GM23338 (cell line): ENCODE data around the gene CEP131. TPM values are rescaled to one million over a fixed set of nuclear protein-coding genes. Genes with fewer than 3 reads are reported as not detected.

ENCODE experiments used
- ATAC-seq: fragments of 200-7000 bp; cut with Tn5 transposase; 3 replicates; pipeline ENCODE4 v1.9.1; 2020
- DNase-seq: peaks from one replicate; pipeline ENCODE4 v3.0.0-alpha.2; 2015; ENCODE audit warnings: low spot score
- H2AFZ ChIP-seq: fragments of 200-600 bp; sonication (generic); 2 replicates; pipeline ENCODE4 v1.8.0; 2016; ENCODE audit warnings: antibody characterized with exemption, mild to moderate bottlenecking, moderate library complexity
- H3F3A ChIP-seq: fragments of 200-600 bp; sonication (generic); replicated peaks from 2 replicates; pipeline ENCODE4 v1.8.0; 2017; ENCODE audit warnings: antibody characterized with exemption, mixed run types, low read depth
- H3K27ac ChIP-seq: fragments of 200-600 bp; sonication (generic); 2 replicates; pipeline ENCODE4 v1.6.1; 2016; ENCODE audit warnings: low read depth
- H3K27me3 ChIP-seq: fragments of 200-600 bp; sonication (generic); 2 replicates; pipeline ENCODE4 v1.8.0; 2016; ENCODE audit warnings: mild to moderate bottlenecking, mixed run types, moderate library complexity; ENCODE audit not compliant: insufficient read depth
- H3K36me3 ChIP-seq: fragments of 200-600 bp; sonication (generic); 2 replicates; pipeline ENCODE4 v1.8.0; 2016; ENCODE audit warnings: mild to moderate bottlenecking; ENCODE audit not compliant: insufficient read depth
- H3K4me1 ChIP-seq: fragments of 200-600 bp; sonication (generic); 2 replicates; pipeline ENCODE4 v1.8.0; 2016; ENCODE audit warnings: mild to moderate bottlenecking, moderate library complexity; ENCODE audit not compliant: insufficient read depth
- H3K4me2 ChIP-seq: fragments of 200-600 bp; sonication (generic); 2 replicates; pipeline ENCODE4 v1.7.1; 2017; ENCODE audit warnings: mixed run types
- H3K4me3 ChIP-seq: fragments of 200-600 bp; sonication (generic); 2 replicates; pipeline ENCODE4 v1.6.1; 2016; ENCODE audit warnings: mixed run types
- H3K79me2 ChIP-seq: fragments of 200-600 bp; sonication (generic); replicated peaks from 2 replicates; pipeline ENCODE4 v1.8.0; 2017; ENCODE audit warnings: mild to moderate bottlenecking; ENCODE audit not compliant: insufficient read depth
- H3K9me2 ChIP-seq: fragments of 200-600 bp; sonication (generic); 2 replicates; pipeline ENCODE4 v1.8.0; 2017; ENCODE audit not compliant: insufficient read depth
- H4K20me1 ChIP-seq: fragments of 200-600 bp; sonication (generic); replicated peaks from 2 replicates; pipeline ENCODE4 v1.8.0; 2017; ENCODE audit warnings: mild to moderate bottlenecking; ENCODE audit not compliant: insufficient read depth
- H3K27ac Mint-ChIP-seq: 2 replicates; pipeline ENCODE4 v1.8.0; 2020; ENCODE audit warnings: inconsistent platforms, mild to moderate bottlenecking, moderate library complexity, mixed read lengths
- H3K27me3 Mint-ChIP-seq: 3 replicates; pipeline ENCODE4 v1.8.0; 2022; ENCODE audit warnings: low read depth, mild to moderate bottlenecking, moderate library complexity, mixed read lengths, inconsistent platforms; ENCODE audit not compliant: insufficient read depth, poor library complexity
- H3K36me3 Mint-ChIP-seq: 3 replicates; pipeline ENCODE4 v1.8.0; 2021; ENCODE audit warnings: low read depth, mild to moderate bottlenecking, inconsistent platforms, moderate library complexity, mixed read lengths
- H3K4me1 Mint-ChIP-seq: 3 replicates; pipeline ENCODE4 v1.8.0; 2020; ENCODE audit warnings: mild to moderate bottlenecking, inconsistent platforms, mixed read lengths
- H3K4me3 Mint-ChIP-seq: 3 replicates; pipeline ENCODE4 v1.8.0; 2021; ENCODE audit warnings: moderate library complexity, mild to moderate bottlenecking, inconsistent platforms, mixed read lengths
- H3K9me3 Mint-ChIP-seq: 3 replicates; pipeline ENCODE4 v1.8.0; 2020; ENCODE audit warnings: moderate library complexity, mild to moderate bottlenecking, inconsistent platforms, mixed read lengths
- CREB1 ChIP-seq: fragments of 250-450 bp; sonication (Bioruptor Pico); IDR thresholded peaks from 2 replicates; pipeline ENCODE4 v1.5.0; 2020; ENCODE audit warnings: low read depth, mild to moderate bottlenecking, moderate library complexity
- CTCF ChIP-seq, 2 experiments: fragments of 200-600 bp in 1 of 2; sonication (generic) in 1 of 2; conservative IDR thresholded peaks; 2 replicates each; pipeline versions ENCODE4 v1.5.1 to v1.6.1; 2016 to 2017; ENCODE audit warnings: antibody characterized with exemption in 2 of 2, low read depth in 2 of 2, mild to moderate bottlenecking in 2 of 2, moderate library complexity in 1 of 2
- ETS1 ChIP-seq: IDR thresholded peaks from 2 replicates; pipeline ENCODE4 v1.6.1; 2016; ENCODE audit warnings: antibody characterized with exemption
- EZH2 ChIP-seq: fragments of 200-600 bp; sonication (generic); IDR thresholded peaks from one replicate; pipeline ENCODE4 v1.8.0; 2017; ENCODE audit warnings: antibody characterized with exemption, mild to moderate bottlenecking, low read depth; ENCODE audit not compliant: unreplicated experiment
- EZH2phosphoT487 ChIP-seq: fragments of 200-600 bp; sonication (generic); IDR thresholded peaks from one replicate; pipeline ENCODE4 v1.8.1; 2018; ENCODE audit warnings: antibody characterized with exemption; ENCODE audit not compliant: unreplicated experiment
- JUNB ChIP-seq: IDR thresholded peaks from one replicate; pipeline ENCODE4 v1.6.1; 2016; ENCODE audit warnings: antibody characterized with exemption; ENCODE audit not compliant: unreplicated experiment
- NANOG ChIP-seq: IDR thresholded peaks from 2 replicates; pipeline ENCODE4 v1.6.1; 2016; ENCODE audit warnings: antibody characterized with exemption, borderline replicate concordance
- POLR2AphosphoS5 ChIP-seq: IDR thresholded peaks from 2 replicates; pipeline ENCODE4 v1.6.1; 2016; ENCODE audit warnings: antibody characterized with exemption, low read depth
- REST ChIP-seq: IDR thresholded peaks from one replicate; pipeline ENCODE4 v1.6.1; 2018; ENCODE audit warnings: antibody characterized with exemption; ENCODE audit not compliant: unreplicated experiment
- STAT1 ChIP-seq: IDR thresholded peaks from one replicate; pipeline ENCODE4 v1.6.1; 2016; ENCODE audit warnings: antibody characterized with exemption; ENCODE audit not compliant: unreplicated experiment
- ZNF114 ChIP-seq: fragments of 250-450 bp; sonication (Bioruptor Pico); IDR thresholded peaks from 2 replicates; pipeline ENCODE4 v1.5.0; 2020; ENCODE audit warnings: mild to moderate bottlenecking, moderate library complexity
- ZNF331 ChIP-seq: fragments of 250-450 bp; sonication (Bioruptor Pico); IDR thresholded peaks from 2 replicates; pipeline ENCODE4 v1.5.0; 2020; ENCODE audit warnings: low read depth, mild to moderate bottlenecking, moderate library complexity
- ZNF462 ChIP-seq: fragments of 250-450 bp; sonication (Bioruptor Pico); IDR thresholded peaks from 2 replicates; pipeline ENCODE4 v1.5.0; 2020; ENCODE audit warnings: mild to moderate bottlenecking, moderate library complexity
- polyA plus RNA-seq: library from polyadenylated mRNA; unstranded; fragments of >200 nt; fragmentation: Nextera tagmentation; extraction: Ambion mirVana; gene quantifications from 2 replicates; pipeline ENCODE4 v1.2.1, GENCODE V29; 2016
- total RNA-seq: library from RNA; depleted of rRNA; stranded (reverse); fragments of >200 nt; shearing (Covaris generic); gene quantifications from 2 replicates; pipeline ENCODE4 v1.2.3, GENCODE V29; 2014

The CEP131 gene
- total and polyA plus RNA-seq, 2 experiments from 2014 or later: 26.8 to 35.5 TPM

GRCh38 chr17:81161972-81162371 lies 60.8 kb downstream of the CEP131 start:
- H3K4me1 Mint-ChIP-seq: no peaks in the 10 kb centered on the region
- no peaks in the 10 kb centered on the region for H4K20me1 ChIP-seq
- no peaks in the 10 kb centered on the region for H3K36me3 Mint-ChIP-seq
- ATAC-seq: no peak
- H3K4me2 ChIP-seq: no peak overlapping the region
- H3F3A ChIP-seq: no peaks in the 10 kb centered on the region
- H3K79me2 ChIP-seq: no peaks in the 10 kb centered on the region
- H3K4me3 Mint-ChIP-seq: no peak overlapping the region
- no peak for DNase-seq
- H2AFZ ChIP-seq: no peak overlapping the region
- no peaks in the 10 kb centered on the region for H3K9me2 ChIP-seq
- H3K4me3 ChIP-seq: no peak overlapping the region
- no peak overlapping the region for H3K27ac Mint-ChIP-seq
- H3K27ac ChIP-seq: no peak overlapping the region
- H3K9me3 Mint-ChIP-seq: no peaks in the 10 kb centered on the region
- TF ChIP-seq JUNB: no peak
- TF ChIP-seq EZH2phosphoT487: no peak
- no peak for TF ChIP-seq ZNF114 (CRISPR knock-in tag)
- TF ChIP-seq ZNF462 (CRISPR knock-in tag): no peak
- no peak for TF ChIP-seq REST
- TF ChIP-seq ETS1: no peak
- no peak for TF ChIP-seq EZH2
- TF ChIP-seq ZNF331 (CRISPR knock-in tag): no peak
- no peak for TF ChIP-seq CTCF (conservative IDR thresholded peaks at IDR 0.05; ENCODE audit: low read depth in 2 of 2)
- TF ChIP-seq POLR2AphosphoS5: no peak
- no peak for TF ChIP-seq CREB1 (CRISPR knock-in tag)
- no peak for TF ChIP-seq STAT1
- no peak for TF ChIP-seq NANOG
- no peaks in the 10 kb centered on the region for H3K27me3 ChIP-seq
- H3K27me3 Mint-ChIP-seq: peaks cover 3% of the 10 kb centered on the region
- H3K4me1 ChIP-seq: no peaks in the 10 kb centered on the region
- H3K36me3 ChIP-seq: no peaks in the 10 kb centered on the region
